Transverse colon (tissue), 4 donors: ENCODE results near the gene DAAM1. TPM values are rescaled to one million over a fixed set of nuclear protein-coding genes. Genes with fewer than 3 reads are reported as not detected.

Experiments
- DNase-seq: peaks from one replicate; pipeline ENCODE4 v3.0.0-alpha.2; 2019
- H3K27ac ChIP-seq, 4 donors: fragments of 200-600 bp; sonication (generic); 2 replicates each; pipeline ENCODE4 v1.5.1; 2016 to 2018; ENCODE audit warnings: inconsistent platforms in 4 of 4
- H3K27me3 ChIP-seq: fragments of 200-600 bp; sonication (generic); 2 replicates; pipeline ENCODE4 v1.5.1; 2017; ENCODE audit warnings: inconsistent platforms
- H3K36me3 ChIP-seq, 4 donors: fragments of 200-600 bp; sonication (generic); 2 replicates each; pipeline ENCODE4 v1.5.1; 2017 to 2019; ENCODE audit warnings: inconsistent platforms in 4 of 4
- H3K4me1 ChIP-seq, 4 donors: fragments of 200-600 bp; sonication (generic); 2 replicates each; pipeline ENCODE4 v1.5.1; 2017 to 2020; ENCODE audit warnings: inconsistent platforms in 4 of 4
- H3K4me3 ChIP-seq, 4 donors: fragments of 200-600 bp; sonication (generic); 1 replicate in 1 of 4; 2 replicates in 3 of 4; pipeline versions ENCODE4 v1.5.1 to v1.6.1; 2017 to 2019; ENCODE audit warnings: inconsistent platforms in 4 of 4
- H3K9me3 ChIP-seq, 2 donors: fragments of 200-600 bp; sonication (generic); 2 replicates each; pipeline ENCODE4 v1.5.1; 2017 to 2019; ENCODE audit warnings: inconsistent platforms in 2 of 2
- CTCF ChIP-seq, 5 experiments: fragments of 200-600 bp in 3 of 5; fragments of 450-650 bp in 2 of 5; sonication (generic) in 3 of 5; IDR thresholded peaks; 1 replicate in 2 of 5; 2 replicates in 3 of 5; pipeline ENCODE4 v1.5.1; 2016 to 2017; ENCODE audit warnings: antibody characterized with exemption in 5 of 5, inconsistent platforms in 3 of 5, mild to moderate bottlenecking in 2 of 5, moderate library complexity in 1 of 5
- EP300 ChIP-seq: sonication (generic); formaldehyde crosslinking; IDR thresholded peaks from one replicate; pipeline ENCODE4 v1.6.1; 2017; ENCODE audit warnings: antibody characterized with exemption, low read depth
- POLR2A ChIP-seq: fragments of 450-650 bp; IDR thresholded peaks from one replicate; pipeline ENCODE4 v1.6.1; 2016; ENCODE audit warnings: antibody characterized with exemption, mild to moderate bottlenecking, moderate library complexity
- POLR2AphosphoS5 ChIP-seq, 3 donors: sonication (generic); formaldehyde crosslinking; IDR thresholded peaks; one replicate each; pipeline ENCODE4 v1.6.1; 2016; ENCODE audit warnings: antibody characterized with exemption in 3 of 3
- WGBS, 2 donors: methylation state at CpG; one replicate each; pipeline ENCODE4 v1.1.5; 2018; ENCODE audit warnings: low coverage in 1 of 2; 5-methylcytosine and 5-hydroxymethylcytosine counted together
- in situ Hi-C, 4 donors: fragments of 200-750 bp; cut with MboI; loops; one replicate each; pipeline versions ENCODE4 v1.15.0 to v1.15.1; 2017; ENCODE audit warnings: low sequenced_read_pairs in 3 of 4, low pct_ligation_motif_present in 1 of 4, low pct_unique_long_range_greater_than_20kb in 1 of 4
- intact Hi-C: fragments of 100-400 bp; cut with DNase I; formaldehyde crosslinking; loops from one replicate; pipeline ENCODE4 v1.15.1; 2023; ENCODE audit warnings: low total_unique reads
- total RNA-seq, 4 donors: library from RNA; depleted of rRNA; stranded (reverse); fragments of >200 nt; gene quantifications; one replicate each; pipeline ENCODE4 v1.1.0, GENCODE V29; 2016

Gene DAAM1
- total RNA-seq, 4 donors from 2014 or later, result 23.9 to 44.5 (median 42.8) TPM

- Histone ChIP-seq H3K27me3 (no peaks in the 10 kb centered on the region), H3K9me3 (no peaks in the 10 kb centered on the region), H3K36me3 (no peaks in the 10 kb centered on the region), H3K27ac (no peak overlapping the region), H3K4me1 (peaks cover 5 to 19% (median 6%) of the 10 kb centered on the region in 4 donors), H3K4me3 (no peak overlapping the region)
- WGBS, 2 donors, result 76 to 77% methylated on average over 5 of the region's 5 CpGs
- no peak for TF ChIP-seq POLR2AphosphoS5 (IDR thresholded peaks at IDR 0.05)
- no peak for DNase-seq
- intact Hi-C loops (no loop called here), in situ Hi-C loops (no loop called here)
Measured at GRCh38 chr14:59207506-59207933, 19.1 kb downstream of the DAAM1 start.

DNA sequence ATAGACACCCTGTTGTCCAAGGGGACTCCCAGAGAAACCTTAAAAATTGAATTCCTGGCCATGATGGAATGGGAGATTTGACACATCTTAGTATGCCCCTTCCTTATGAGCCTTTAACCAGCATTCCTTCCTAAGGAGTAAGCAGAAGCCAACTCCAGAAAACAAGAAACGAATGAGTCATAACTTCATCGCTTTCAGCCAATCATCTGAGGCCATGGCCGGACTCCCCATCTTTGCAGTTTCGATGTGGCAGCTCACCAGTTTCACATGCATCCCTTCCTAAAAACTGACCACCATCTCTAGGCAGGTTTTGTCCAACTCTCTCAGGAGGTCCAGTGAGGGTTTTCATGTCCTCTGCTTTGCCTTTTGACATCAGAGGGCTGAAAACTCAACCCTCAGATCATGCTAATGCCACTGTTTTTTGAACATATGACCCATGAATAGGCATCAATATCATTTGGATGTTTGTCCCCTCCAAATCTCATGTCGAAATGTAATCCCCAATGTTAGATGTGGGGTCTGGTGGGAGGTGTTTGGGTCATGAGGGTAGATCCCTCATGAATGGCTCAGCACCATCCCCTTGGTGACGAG, 19.9 kb downstream of the DAAM1 start:
- H3K4me1 ChIP-seq, result peaks cover 5 to 27% (median 9%) of the 10 kb centered on the region in 4 donors
- H3K4me3 ChIP-seq, result no peak overlapping the region
- peak overlapping the region in 1 of 4 donors; percentile 30 for H3K27ac ChIP-seq
- TF ChIP-seq CTCF (IDR thresholded peaks at IDR 0.05), result no peak
- no peak for TF ChIP-seq EP300
- TF ChIP-seq POLR2A, result no peak
- no peak for TF ChIP-seq POLR2AphosphoS5 (IDR thresholded peaks at IDR 0.05)
- WGBS, 2 donors, result 73 to 90% methylated on average over 5 to 6 of the region's 6 CpGs
- no peaks in the 10 kb centered on the region for H3K9me3 ChIP-seq
- DNase-seq, result no peak
- in situ Hi-C loops (no loop called here), intact Hi-C loops (no loop called here)
- no peaks in the 10 kb centered on the region for H3K36me3 ChIP-seq
- no peaks in the 10 kb centered on the region for H3K27me3 ChIP-seq

DNA sequence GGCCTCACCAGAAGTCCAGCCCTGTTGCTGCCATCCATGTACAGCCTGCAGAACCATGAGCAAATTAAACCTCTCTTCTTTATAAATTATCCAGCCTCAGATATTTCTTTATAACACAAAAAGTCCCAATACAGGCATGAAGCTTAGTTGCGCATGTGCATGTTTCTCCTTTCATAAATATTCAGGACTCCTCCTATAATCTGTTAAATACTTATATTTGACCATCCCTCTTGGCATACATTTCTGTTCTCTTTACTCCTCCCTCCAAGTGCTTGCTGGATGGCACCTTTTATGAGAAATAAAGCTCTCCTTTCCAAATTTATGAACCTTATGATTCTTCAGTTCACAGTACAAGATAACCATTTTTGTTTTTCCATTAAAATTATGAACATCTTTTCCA, 20.5 kb downstream of the DAAM1 start:
- H3K36me3 ChIP-seq, result no peaks in the 10 kb centered on the region
- no peak overlapping the region for H3K4me3 ChIP-seq
- H3K9me3 ChIP-seq, result no peaks in the 10 kb centered on the region
- peaks cover 5 to 33% (median 11%) of the 10 kb centered on the region in 4 donors for H3K4me1 ChIP-seq
- 100% methylated on average over 1 of the region's 1 CpG for WGBS, 2 donors
- TF ChIP-seq EP300, result no peak
- no peak for TF ChIP-seq CTCF (IDR thresholded peaks at IDR 0.05)
- no peak for TF ChIP-seq POLR2A
- no peak for TF ChIP-seq POLR2AphosphoS5 (IDR thresholded peaks at IDR 0.05)
- in situ Hi-C loops (no loop called here), intact Hi-C loops (no loop called here)
- H3K27ac ChIP-seq, result no peak overlapping the region
- no peak for DNase-seq
- no peaks in the 10 kb centered on the region for H3K27me3 ChIP-seq

- Histone ChIP-seq H3K36me3 (no peaks in the 10 kb centered on the region), H3K4me1 (peaks cover 7 to 49% (median 21%) of the 10 kb centered on the region in 4 donors), H3K27me3 (no peaks in the 10 kb centered on the region), H3K4me3 (no peak overlapping the region), H3K27ac (peak overlapping the region in 3 of 4 donors; percentile 17 to 35 (median 26)), H3K9me3 (no peaks in the 10 kb centered on the region)
- intact Hi-C loops (no loop called here), in situ Hi-C loops (no loop called here)
- TF ChIP-seq CTCF (IDR thresholded peaks at IDR 0.05) (no peak), POLR2A (no peak), EP300 (no peak), POLR2AphosphoS5 (IDR thresholded peaks at IDR 0.05) (no peak)
- no peak for DNase-seq
Measured at GRCh38 chr14:59210621-59211020, 22.2 kb downstream of the DAAM1 start.
